HFFc6 (cell line): ENCODE measurements around the gene PSEN2. TPM values are rescaled to one million over a fixed set of nuclear protein-coding genes. Genes with fewer than 3 reads are reported as not detected.

Experiments
- DNase-seq: peaks from one replicate; pipeline ENCODE4 v3.0.0-alpha.2; 2018
- H3K27ac Mint-ChIP-seq: 2 replicates; pipeline ENCODE4 v1.8.0; 2020; ENCODE audit warnings: mild to moderate bottlenecking, mixed read lengths
- H3K27me3 Mint-ChIP-seq: 2 replicates; pipeline ENCODE4 v1.8.0; 2021; ENCODE audit warnings: mild to moderate bottlenecking, moderate library complexity, mixed read lengths; ENCODE audit not compliant: insufficient read depth
- H3K36me3 Mint-ChIP-seq: 2 replicates; pipeline ENCODE4 v1.8.0; 2021; ENCODE audit warnings: low read depth, mixed read lengths
- H3K4me1 Mint-ChIP-seq: 2 replicates; pipeline ENCODE4 v1.8.0; 2020; ENCODE audit warnings: low read depth, mixed read lengths
- H3K4me3 Mint-ChIP-seq: 2 replicates; pipeline ENCODE4 v1.8.0; 2020; ENCODE audit warnings: mild to moderate bottlenecking, moderate library complexity, mixed read lengths
- H3K9me3 Mint-ChIP-seq: 2 replicates; pipeline ENCODE4 v1.8.0; 2020; ENCODE audit warnings: mild to moderate bottlenecking, mixed read lengths
- total RNA-seq, 6 experiments: library from RNA; stranded (reverse); fragmentation: NEBNext Ultra II Directional; extraction: Animal tissue kit (Norgen Biotek cat#: 25700); gene quantifications; 2 replicates in 1 of 6; 3 replicates in 5 of 6; pipeline ENCODE4 v1.2.3, GENCODE V29; 2021
- TF ChIP-seq, protein P1 (sequence below): fragments of 200-600 bp; sonication (generic); IDR thresholded peaks from 2 replicates; pipeline ENCODE4 v1.5.0; 2021; ENCODE audit warnings: antibody characterized with exemption, mild to moderate bottlenecking

The PSEN2 gene
- total RNA-seq, 6 experiments from 2014 or later = 11.0 to 17.4 (median 13.4) TPM

- Mint-ChIP-seq H3K4me1 (peaks cover 31% of the 10 kb centered on the region), H3K4me3 (peak overlapping the region; percentile 89), H3K9me3 (peaks cover 6% of the 10 kb centered on the region), H3K27ac (peak overlapping the region; percentile 96), H3K36me3 (peaks cover 5% of the 10 kb centered on the region), H3K27me3 (peaks cover 2% of the 10 kb centered on the region)
- DNase-seq = peak; percentile 24
- TF ChIP-seq, protein P1, sequence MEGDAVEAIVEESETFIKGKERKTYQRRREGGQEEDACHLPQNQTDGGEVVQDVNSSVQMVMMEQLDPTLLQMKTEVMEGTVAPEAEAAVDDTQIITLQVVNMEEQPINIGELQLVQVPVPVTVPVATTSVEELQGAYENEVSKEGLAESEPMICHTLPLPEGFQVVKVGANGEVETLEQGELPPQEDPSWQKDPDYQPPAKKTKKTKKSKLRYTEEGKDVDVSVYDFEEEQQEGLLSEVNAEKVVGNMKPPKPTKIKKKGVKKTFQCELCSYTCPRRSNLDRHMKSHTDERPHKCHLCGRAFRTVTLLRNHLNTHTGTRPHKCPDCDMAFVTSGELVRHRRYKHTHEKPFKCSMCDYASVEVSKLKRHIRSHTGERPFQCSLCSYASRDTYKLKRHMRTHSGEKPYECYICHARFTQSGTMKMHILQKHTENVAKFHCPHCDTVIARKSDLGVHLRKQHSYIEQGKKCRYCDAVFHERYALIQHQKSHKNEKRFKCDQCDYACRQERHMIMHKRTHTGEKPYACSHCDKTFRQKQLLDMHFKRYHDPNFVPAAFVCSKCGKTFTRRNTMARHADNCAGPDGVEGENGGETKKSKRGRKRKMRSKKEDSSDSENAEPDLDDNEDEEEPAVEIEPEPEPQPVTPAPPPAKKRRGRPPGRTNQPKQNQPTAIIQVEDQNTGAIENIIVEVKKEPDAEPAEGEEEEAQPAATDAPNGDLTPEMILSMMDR = no peak
These were observed 69.1 kb downstream of the PSEN2 start for GRCh38 chr1:226939438-226940028.

GRCh38 chr1:226940029-226940805 lies 69.8 kb downstream of the PSEN2 start, which contains the start of gene COQ8A:
COQ8A (plus strand) TSS chr1:226940294; CDS start chr1:226961386, 21,092 bp downstream.
- Mint-ChIP-seq H3K36me3 (no peaks in the 10 kb centered on the region; the same call in 1 of the 2 replicates), H3K27me3 (no peaks in the 10 kb centered on the region; the same call in none of the 2 replicates), H3K9me3 (no peaks in the 10 kb centered on the region), H3K4me3 (peak within 1 kb of the TSS; percentile 89), H3K27ac (peak within 1 kb of the TSS; percentile 96), H3K4me1 (peaks cover 31% of the 10 kb centered on the region)
- TF ChIP-seq, protein P1 = no peak
- peak; percentile 99 for DNase-seq

DNA sequence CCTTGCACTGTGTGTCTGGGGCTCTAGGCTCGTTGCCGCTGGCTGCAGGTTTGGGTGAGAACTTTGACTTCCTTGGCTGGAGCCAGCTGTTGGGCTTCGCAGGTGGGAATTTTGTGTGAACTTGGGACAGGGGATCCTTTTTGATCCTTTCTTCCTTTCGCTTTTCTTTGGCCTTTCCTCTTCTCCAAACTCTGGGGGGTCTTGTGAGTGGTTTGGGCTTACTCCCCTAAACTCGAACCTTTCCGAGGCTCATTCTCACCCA lies 70.3 kb downstream of the PSEN2 start:
- DNase-seq = no peak
- TF ChIP-seq, protein P1 = no peak
- Mint-ChIP-seq H3K4me1 (peaks cover 31% of the 10 kb centered on the region), H3K4me3 (peak overlapping the region; percentile 89), H3K27ac (peak overlapping the region; percentile 9; the same call in 1 of the 2 replicates), H3K36me3 (no peaks in the 10 kb centered on the region), H3K27me3 (no peaks in the 10 kb centered on the region; the same call in none of the 2 replicates), H3K9me3 (no peaks in the 10 kb centered on the region)

DNA sequence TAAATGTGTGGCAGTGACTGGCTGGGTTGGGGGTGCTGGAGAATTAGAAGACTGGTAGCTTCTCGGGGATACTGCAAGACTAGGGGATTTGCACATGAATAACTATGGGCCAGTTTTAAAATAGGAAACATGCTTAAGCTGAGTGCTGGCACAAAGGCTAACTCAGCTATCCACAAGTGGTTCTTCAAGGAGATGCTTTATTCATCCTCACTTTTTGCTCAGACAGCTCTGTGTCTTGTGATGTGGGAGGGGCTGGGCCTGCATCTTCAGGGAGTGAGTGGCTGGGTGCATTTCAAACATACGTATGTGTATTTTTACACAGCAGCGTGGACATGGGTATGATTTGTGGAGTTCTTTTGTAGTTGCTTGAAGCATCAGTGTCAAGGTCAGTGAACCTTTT lies 72.0 kb downstream of the PSEN2 start:
- TF ChIP-seq, protein P1 = no peak
- H3K27ac Mint-ChIP-seq = no peak overlapping the region
- no peaks in the 10 kb centered on the region for H3K9me3 Mint-ChIP-seq
- no peaks in the 10 kb centered on the region for H3K36me3 Mint-ChIP-seq
- H3K4me3 Mint-ChIP-seq = no peak overlapping the region
- peaks cover 31% of the 10 kb centered on the region for H3K4me1 Mint-ChIP-seq
- H3K27me3 Mint-ChIP-seq = no peaks in the 10 kb centered on the region; the same call in none of the 2 replicates
- no peak for DNase-seq

GRCh38 chr1:226943156-226943555 lies 72.7 kb downstream of the PSEN2 start:
- Mint-ChIP-seq H3K4me3 (no peak overlapping the region), H3K4me1 (peaks cover 24% of the 10 kb centered on the region), H3K27me3 (no peaks in the 10 kb centered on the region; the same call in none of the 2 replicates), H3K9me3 (peaks cover 1% of the 10 kb centered on the region; the same call in 1 of the 2 replicates), H3K27ac (no peak overlapping the region), H3K36me3 (peaks cover 2% of the 10 kb centered on the region; the same call in 1 of the 2 replicates)
- TF ChIP-seq, protein P1 = no peak
- no peak for DNase-seq
